ENCODE measurements around the gene NELFB.

NELFB gene

GRCh38 chr9:137280474-137281344 is 25.6 kb downstream of the NELFB start:
- DNase-seq (ENCODE audit: low read depth in 3 of 3, low spot score in 1 of 3) = no peak

- DNase-seq (ENCODE audit: low read depth in 3 of 3, low spot score in 1 of 3) = no peak
These were observed 26.4 kb downstream of the NELFB start for GRCh38 chr9:137281345-137282116.

- no peak for DNase-seq (ENCODE audit: low read depth in 3 of 3, low spot score in 1 of 3)
These were observed 31.9 kb downstream of the NELFB start for GRCh38 chr9:137286975-137287383.

GRCh38 chr9:137293094-137293481 is 38.0 kb downstream of the NELFB start:
- DNase-seq (ENCODE audit: low read depth in 3 of 3, low spot score in 1 of 3) = no peak

- no peak for DNase-seq (ENCODE audit: low read depth in 3 of 3, low spot score in 1 of 3)
These were observed 38.5 kb downstream of the NELFB start for GRCh38 chr9:137293482-137294090.

- DNase-seq (ENCODE audit: low read depth in 3 of 3, low spot score in 1 of 3) = no peak
These were observed 39.1 kb downstream of the NELFB start for GRCh38 chr9:137294091-137294680.

GRCh38 chr9:137294681-137295237 is 39.6 kb downstream of the NELFB start:
- no peak for DNase-seq (ENCODE audit: low read depth in 3 of 3, low spot score in 1 of 3)

- peak in 1 of 3 donors; percentile 51 for DNase-seq (ENCODE audit: low read depth in 3 of 3, low spot score in 1 of 3)
These were observed 40.2 kb downstream of the NELFB start for GRCh38 chr9:137295238-137295811.

GRCh38 chr9:137295849-137296669 is 40.9 kb downstream of the NELFB start:
- no peak for DNase-seq (ENCODE audit: low read depth in 3 of 3, low spot score in 1 of 3)

- no peak for DNase-seq (ENCODE audit: low read depth in 3 of 3, low spot score in 1 of 3)
These were observed 41.8 kb downstream of the NELFB start for GRCh38 chr9:137296670-137297664.

- no peak for DNase-seq (ENCODE audit: low read depth in 3 of 3, low spot score in 1 of 3)
These were observed 42.8 kb downstream of the NELFB start for GRCh38 chr9:137297966-137298365.

GRCh38 chr9:137298401-137299202 is 43.5 kb downstream of the NELFB start:
- DNase-seq (ENCODE audit: low read depth in 3 of 3, low spot score in 1 of 3) = no peak

GRCh38 chr9:137299203-137299565 is 44.1 kb downstream of the NELFB start:
- no peak for DNase-seq (ENCODE audit: low read depth in 3 of 3, low spot score in 1 of 3)

- no peak for DNase-seq (ENCODE audit: low read depth in 3 of 3, low spot score in 1 of 3)
These were observed 44.8 kb downstream of the NELFB start for GRCh38 chr9:137299938-137300337.

- no peak for DNase-seq (ENCODE audit: low read depth in 3 of 3, low spot score in 1 of 3)
These were observed 45.5 kb downstream of the NELFB start for GRCh38 chr9:137300567-137301080.

GRCh38 chr9:137301081-137301947 is 46.2 kb downstream of the NELFB start:
- DNase-seq (ENCODE audit: low read depth in 3 of 3, low spot score in 1 of 3) = no peak

GRCh38 chr9:137302118-137302448 is 47.0 kb downstream of the NELFB start, which contains the start of gene NRARP:
Gene NRARP (minus strand): TSS chr9:137302271. CDS start chr9:137301928, 343 bp downstream.
- peak; percentile 80 to 95 (median 88) for DNase-seq (ENCODE audit: low read depth in 3 of 3, low spot score in 1 of 3)

All from stimulated activated CD4-positive, alpha-beta T cell treated with anti-CD3 and anti-CD28 coated beads, TNF-alpha, amount 100 ng/mL, for 1 hour (primary cell).